Choroid plexus epithelial cell (primary cell): ENCODE measurements around the gene SARS1.
A peak's percentile ranks its signal among the peaks of the same experiment; 100 is the strongest.

ENCODE experiments used
- DNase-seq: peaks from one replicate; pipeline ENCODE4 v3.0.0-alpha.2; 2010; ENCODE audit warnings: low read depth
- H3K4me3 ChIP-seq: 2 replicates; pipeline ENCODE4 v1.5.1; 2011; ENCODE audit warnings: low read depth, mild to moderate bottlenecking, control low read depth, low read length, moderate library complexity
- CTCF ChIP-seq: conservative IDR thresholded peaks from 2 replicates; pipeline ENCODE4 v1.5.1; 2011; ENCODE audit warnings: low read depth, mild to moderate bottlenecking, control low read depth, inconsistent platforms, low read length, moderate library complexity

The SARS1 gene

GRCh38 chr1:109181085-109181806 lies 32.5 kb upstream of the SARS1 start:
- DNase-seq, result peak; percentile 57
- H3K4me3 ChIP-seq, result no peak overlapping the region
- TF ChIP-seq CTCF, result no peak

- TF ChIP-seq CTCF, result no peak
- no peak for DNase-seq
- no peak overlapping the region for H3K4me3 ChIP-seq
Measured at GRCh38 chr1:109181807-109182163, 31.9 kb upstream of the SARS1 start.

DNA sequence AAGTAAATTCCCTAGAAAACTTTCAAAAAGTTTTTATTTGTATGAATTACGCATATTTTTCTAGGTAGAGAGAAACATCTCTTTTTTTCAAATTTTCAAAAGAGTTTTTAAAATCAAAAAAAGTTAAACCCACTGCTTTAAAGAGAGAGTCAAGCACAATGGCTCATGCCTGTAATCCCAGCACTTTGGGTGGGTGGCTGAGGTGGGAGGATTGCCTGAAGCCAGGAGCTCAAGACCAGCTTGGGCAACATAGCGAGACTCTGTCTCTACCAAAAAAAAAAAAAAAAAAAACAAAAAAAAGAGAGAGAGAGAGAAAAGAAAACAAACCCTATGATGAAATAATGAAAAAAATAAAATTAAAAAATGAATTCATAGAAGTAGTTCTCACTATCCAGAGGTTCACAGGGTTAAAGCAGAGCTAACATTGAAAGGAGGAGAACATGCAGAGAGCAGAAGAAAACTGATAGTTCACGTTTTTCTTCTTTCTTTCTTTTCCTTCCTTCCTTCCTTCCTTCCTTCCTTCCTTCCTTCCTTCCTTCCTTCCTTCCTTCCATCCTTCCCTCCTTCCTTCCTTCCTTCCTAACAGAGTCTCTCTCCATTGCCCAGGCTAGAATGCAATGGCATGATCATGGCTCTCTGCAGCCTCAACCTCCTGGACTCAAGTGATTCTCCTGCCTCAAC lies 30.5 kb upstream of the SARS1 start:
- DNase-seq, result no peak
- H3K4me3 ChIP-seq, result no peak overlapping the region
- no peak for TF ChIP-seq CTCF

DNA sequence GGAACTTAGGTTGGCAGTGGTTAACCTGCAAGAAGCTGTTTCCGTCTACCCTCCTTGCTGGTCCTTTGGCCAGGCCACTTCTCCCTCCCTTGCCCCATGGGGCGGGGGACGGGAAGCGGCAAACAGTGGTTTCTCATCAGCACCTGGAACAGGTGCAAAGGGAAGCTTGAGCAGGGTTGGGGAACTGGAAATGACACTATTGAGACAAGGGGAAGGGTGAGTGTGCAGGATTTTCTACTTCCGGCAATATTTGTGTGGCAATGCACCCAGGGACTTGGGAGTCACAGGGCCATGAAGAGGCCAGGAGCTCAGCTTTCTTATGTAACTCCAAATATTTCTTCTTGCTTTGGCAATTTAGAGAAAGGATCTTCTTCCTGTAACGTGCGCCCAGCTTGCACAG lies 29.0 kb upstream of the SARS1 start:
- H3K4me3 ChIP-seq, result no peak overlapping the region
- DNase-seq, result no peak
- TF ChIP-seq CTCF, result no peak

DNA sequence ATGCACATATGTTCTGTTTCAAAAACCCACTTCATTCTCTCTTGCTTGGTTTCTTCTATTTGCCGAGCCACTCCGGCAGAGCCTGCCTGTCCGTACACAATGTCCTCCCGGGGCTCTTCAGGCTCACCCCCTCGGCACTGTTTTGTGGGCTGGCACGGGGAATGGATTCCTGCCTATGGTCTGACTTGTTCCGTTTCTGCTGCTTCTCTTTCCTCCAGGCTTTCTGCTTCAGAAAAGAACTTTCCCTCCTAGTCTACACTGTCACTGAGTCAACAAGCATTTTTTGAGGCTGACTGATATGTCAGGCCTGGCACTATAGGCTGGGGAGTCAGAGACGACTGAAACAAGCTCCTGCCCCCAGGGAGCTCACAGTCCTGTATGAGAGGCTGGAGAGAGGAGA lies 28.4 kb upstream of the SARS1 start:
- no peak overlapping the region for H3K4me3 ChIP-seq
- no peak for DNase-seq
- TF ChIP-seq CTCF, result no peak

GRCh38 chr1:109185990-109186732 lies 27.6 kb upstream of the SARS1 start:
- H3K4me3 ChIP-seq, result no peak overlapping the region
- no peak for TF ChIP-seq CTCF
- peak; percentile 4 for DNase-seq
